GM19099 (cell line): ENCODE measurements around the gene FBXO10.

Experiments used
- POLR2A ChIP-seq: IDR thresholded peaks from 3 replicates; pipeline ENCODE4 v1.6.1; 2011; ENCODE audit warnings: low read depth; ENCODE audit not compliant: insufficient read length; ENCODE audit errors: extremely low read depth

The FBXO10 gene

GRCh38 chr9:37575921-37576721 is at the start of gene FBXO10:
Gene FBXO10, minus strand, starts transcription at chr9:37576380. Its CDS starts 34,612 bp downstream, at chr9:37541768.
- no peak for TF ChIP-seq POLR2A

- no peak for TF ChIP-seq POLR2A
These were observed 49.6 kb upstream of the FBXO10 start for GRCh38 chr9:37625758-37626147.

GRCh38 chr9:37625036-37625757 is 49.0 kb upstream of the FBXO10 start:
- TF ChIP-seq POLR2A, result no peak

GRCh38 chr9:37624073-37624472 is 47.9 kb upstream of the FBXO10 start:
- no peak for TF ChIP-seq POLR2A

- TF ChIP-seq POLR2A, result no peak
These were observed 47.1 kb upstream of the FBXO10 start for GRCh38 chr9:37623267-37623666.

GRCh38 chr9:37622462-37622861 is 46.3 kb upstream of the FBXO10 start:
- no peak for TF ChIP-seq POLR2A

GRCh38 chr9:37621273-37622121 is 45.3 kb upstream of the FBXO10 start:
- TF ChIP-seq POLR2A, result no peak

GRCh38 chr9:37620396-37620795 is 44.2 kb upstream of the FBXO10 start:
- no peak for TF ChIP-seq POLR2A

GRCh38 chr9:37619806-37620205 is 43.6 kb upstream of the FBXO10 start:
- no peak for TF ChIP-seq POLR2A

- TF ChIP-seq POLR2A, result no peak
These were observed 42.6 kb upstream of the FBXO10 start for GRCh38 chr9:37618817-37619216.

- TF ChIP-seq POLR2A, result no peak
These were observed 41.7 kb upstream of the FBXO10 start for GRCh38 chr9:37617832-37618231.

- TF ChIP-seq POLR2A, result no peak
These were observed 41.0 kb upstream of the FBXO10 start for GRCh38 chr9:37617161-37617560.

- no peak for TF ChIP-seq POLR2A
These were observed 35.8 kb upstream of the FBXO10 start for GRCh38 chr9:37611961-37612360.

- TF ChIP-seq POLR2A, result no peak
These were observed 34.8 kb upstream of the FBXO10 start for GRCh38 chr9:37611014-37611413.

GRCh38 chr9:37609735-37610397 is 33.7 kb upstream of the FBXO10 start:
- no peak for TF ChIP-seq POLR2A
